Measurements from ENCODE around the gene MTSS2. TPM values are rescaled to one million over a fixed set of nuclear protein-coding genes. Genes with fewer than 3 reads are reported as not detected.

MTSS2 gene
- total RNA-seq, 1 experiment from 2014 or later = 27.1 TPM

DNA sequence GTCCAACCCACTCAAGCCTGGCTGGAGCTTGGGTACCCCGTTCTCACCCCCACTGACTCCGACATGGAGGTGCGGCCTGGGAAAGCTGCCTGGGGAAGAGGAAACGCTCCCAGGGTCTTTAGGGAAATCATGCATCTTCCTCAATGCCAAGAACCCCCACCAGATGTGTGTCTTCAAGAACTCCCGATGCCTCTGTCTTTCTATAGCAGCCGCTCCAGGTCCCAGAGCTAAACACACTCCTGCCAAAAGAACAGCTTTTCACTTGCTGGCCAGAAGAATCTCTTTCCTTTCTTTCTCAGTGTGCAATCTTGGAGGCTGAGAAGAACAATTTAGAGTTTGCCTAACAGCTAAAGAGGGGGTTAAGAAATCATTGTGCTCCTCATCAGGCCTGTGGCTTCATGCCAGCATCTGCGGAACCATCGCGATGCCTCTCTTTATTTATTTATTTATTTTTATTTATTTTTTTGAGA is 41.1 kb upstream of the MTSS2 start:
- Mint-ChIP-seq H3K27ac (ENCODE audit: unreplicated experiment) (no peak overlapping the region), H3K4me3 (ENCODE audit: low read depth, unreplicated experiment) (no peak overlapping the region), H3K27me3 (ENCODE audit: unreplicated experiment) (no peaks in the 10 kb centered on the region), H3K4me1 (ENCODE audit: low read depth, unreplicated experiment) (no peaks in the 10 kb centered on the region), H3K36me3 (ENCODE audit: insufficient read depth, unreplicated experiment) (no peaks in the 10 kb centered on the region), H3K9me3 (ENCODE audit: low read depth, unreplicated experiment) (no peaks in the 10 kb centered on the region)
- no peak for DNase-seq
- no peak for TF ChIP-seq CTCF (IDR thresholded peaks at IDR 0.05; ENCODE audit: unreplicated experiment)
- BruUV-seq (replicated peaks) = no TSS peak
- intact Hi-C loops (cut with micrococcal nuclease; ENCODE audit: unreplicated experiment) = no loop called here
- CTCF ChIA-PET = no interaction called here

DNA sequence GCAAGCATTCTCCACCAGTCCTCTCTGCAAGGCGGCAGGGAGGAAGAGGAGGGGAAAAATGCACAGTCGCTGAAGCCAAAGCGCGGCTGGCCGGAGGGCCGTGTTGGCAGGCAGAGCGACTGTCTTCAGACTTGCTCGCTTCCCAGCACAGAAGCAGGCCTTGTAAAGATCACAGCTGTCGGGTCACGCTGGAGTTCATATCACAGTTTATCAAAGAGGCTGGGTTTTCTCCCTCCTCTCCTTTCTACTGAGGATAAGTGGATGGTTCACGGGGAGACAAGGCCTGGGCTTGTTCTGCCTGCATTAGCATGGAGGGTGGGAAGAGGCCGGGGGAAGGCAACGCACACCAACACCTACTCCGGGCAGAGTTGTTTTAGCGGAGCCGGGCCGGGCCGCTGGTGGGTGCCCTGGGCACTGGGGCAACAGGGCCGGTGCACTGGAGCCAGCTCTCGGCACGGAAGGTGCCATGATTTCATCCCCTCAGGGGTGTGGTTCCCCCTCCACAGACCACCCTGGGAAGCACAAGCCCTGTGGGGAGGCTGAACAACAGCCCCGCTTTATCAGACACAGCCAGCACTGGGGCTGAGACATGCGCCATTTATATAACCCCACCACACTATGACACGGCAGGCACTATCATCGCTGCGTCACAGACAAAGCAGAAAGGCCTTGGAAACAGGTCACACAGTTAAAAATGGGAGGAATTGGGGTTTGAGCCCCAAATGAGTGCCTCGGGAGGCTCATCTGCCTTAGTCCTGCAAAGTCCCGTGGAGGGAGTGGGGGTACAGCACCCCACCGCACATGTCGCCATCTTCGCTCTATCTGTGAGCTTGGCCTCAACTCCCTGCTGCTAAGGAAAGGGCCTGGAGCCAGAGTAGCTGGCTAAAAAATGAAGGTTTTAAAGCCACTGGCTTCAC is 40.3 kb upstream of the MTSS2 start:
- CTCF ChIA-PET = no interaction called here
- Mint-ChIP-seq H3K27ac (ENCODE audit: unreplicated experiment) (no peak overlapping the region), H3K4me1 (ENCODE audit: low read depth, unreplicated experiment) (no peaks in the 10 kb centered on the region), H3K36me3 (ENCODE audit: insufficient read depth, unreplicated experiment) (no peaks in the 10 kb centered on the region), H3K27me3 (ENCODE audit: unreplicated experiment) (no peaks in the 10 kb centered on the region), H3K4me3 (ENCODE audit: low read depth, unreplicated experiment) (no peak overlapping the region), H3K9me3 (ENCODE audit: low read depth, unreplicated experiment) (no peaks in the 10 kb centered on the region)
- DNase-seq = no peak
- no TSS peak for BruUV-seq (replicated peaks)
- intact Hi-C loops (cut with micrococcal nuclease; ENCODE audit: unreplicated experiment) = no loop called here
- no peak for TF ChIP-seq CTCF (IDR thresholded peaks at IDR 0.05; ENCODE audit: unreplicated experiment)

DNA sequence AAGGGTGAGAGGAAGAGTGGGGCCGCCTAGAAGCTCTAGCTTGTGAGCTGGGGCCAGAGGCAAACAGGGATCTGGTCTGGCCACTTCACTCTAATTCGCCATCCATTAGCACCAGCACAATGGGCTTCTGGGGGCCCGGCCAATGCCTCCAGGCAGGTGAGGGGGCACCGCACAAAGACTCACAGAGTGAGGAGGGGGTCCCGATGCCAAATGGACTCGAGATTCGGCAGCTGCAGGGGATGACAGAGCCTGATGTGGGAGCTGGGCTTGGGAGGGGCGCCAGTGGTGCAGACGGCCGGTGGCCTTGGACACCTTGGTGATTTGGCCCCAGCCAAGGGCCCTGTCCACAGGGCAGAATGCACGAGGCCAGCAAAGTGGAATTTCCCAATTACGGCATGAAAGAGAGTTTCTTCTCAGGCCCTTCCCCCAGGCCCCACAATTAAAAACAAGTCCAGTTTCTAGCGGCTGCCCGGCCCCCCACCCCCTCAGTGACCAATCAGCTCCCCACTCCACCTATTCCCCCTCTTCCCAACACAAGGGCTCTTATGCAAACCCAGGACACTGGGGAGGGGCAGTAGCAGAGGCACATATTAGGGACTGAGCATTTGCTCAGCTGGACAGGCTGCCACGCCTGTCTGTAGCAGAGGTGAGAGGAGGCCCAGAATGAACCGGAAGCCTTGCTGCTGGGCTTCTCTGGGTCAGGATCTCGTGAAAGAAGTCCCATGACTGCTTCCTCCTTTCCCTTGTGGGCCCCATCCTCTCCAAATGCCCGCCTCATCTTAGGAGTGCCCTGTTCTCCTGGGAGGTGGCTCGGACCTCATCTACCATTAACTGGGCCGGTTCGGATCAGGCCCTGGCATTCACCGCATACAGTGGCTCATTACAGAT is 39.4 kb upstream of the MTSS2 start:
- TF ChIP-seq CTCF (IDR thresholded peaks at IDR 0.05; ENCODE audit: unreplicated experiment) = no peak
- Mint-ChIP-seq H3K36me3 (ENCODE audit: insufficient read depth, unreplicated experiment) (no peaks in the 10 kb centered on the region), H3K9me3 (ENCODE audit: low read depth, unreplicated experiment) (no peaks in the 10 kb centered on the region), H3K4me1 (ENCODE audit: low read depth, unreplicated experiment) (no peaks in the 10 kb centered on the region), H3K4me3 (ENCODE audit: low read depth, unreplicated experiment) (no peak overlapping the region), H3K27me3 (ENCODE audit: unreplicated experiment) (no peaks in the 10 kb centered on the region), H3K27ac (ENCODE audit: unreplicated experiment) (no peak overlapping the region)
- no peak for DNase-seq
- no TSS peak for BruUV-seq (replicated peaks)
- intact Hi-C loops (cut with micrococcal nuclease; ENCODE audit: unreplicated experiment) = no loop called here
- CTCF ChIA-PET = no interaction called here

- Mint-ChIP-seq H3K27ac (ENCODE audit: unreplicated experiment) (no peak overlapping the region), H3K4me1 (ENCODE audit: low read depth, unreplicated experiment) (no peaks in the 10 kb centered on the region), H3K9me3 (ENCODE audit: low read depth, unreplicated experiment) (no peaks in the 10 kb centered on the region), H3K27me3 (ENCODE audit: unreplicated experiment) (no peaks in the 10 kb centered on the region), H3K36me3 (ENCODE audit: insufficient read depth, unreplicated experiment) (no peaks in the 10 kb centered on the region), H3K4me3 (ENCODE audit: low read depth, unreplicated experiment) (no peak overlapping the region)
- intact Hi-C loops (cut with micrococcal nuclease; ENCODE audit: unreplicated experiment) = no loop called here
- TF ChIP-seq CTCF (IDR thresholded peaks at IDR 0.05; ENCODE audit: unreplicated experiment) = no peak
- BruUV-seq (replicated peaks) = no TSS peak
- DNase-seq = no peak
- CTCF ChIA-PET = no interaction called here
Observed at GRCh38 chr16:70724146-70725023, 38.5 kb upstream of the MTSS2 start.
